ENCODE data around the gene CCBE1.

Gene CCBE1

DNA sequence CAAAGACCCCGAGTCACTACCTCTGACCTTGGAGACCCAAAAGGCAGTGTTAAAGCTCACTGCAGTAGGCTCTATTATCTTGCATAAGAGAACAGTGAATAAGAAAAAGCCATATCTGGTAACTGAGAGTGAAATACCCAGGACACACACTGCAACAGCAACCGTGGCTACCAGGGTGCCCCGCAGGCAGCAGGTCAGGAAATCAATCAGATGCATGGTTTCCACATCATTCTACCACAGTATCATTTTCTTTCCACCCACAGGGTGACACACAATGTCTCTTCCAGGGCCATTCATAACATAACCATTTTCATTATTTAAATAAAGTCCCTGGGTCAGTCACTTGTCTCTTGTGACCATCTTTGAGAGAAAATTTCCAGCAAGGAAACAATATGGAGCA is 131.3 kb downstream of the CCBE1 start:
- Histone ChIP-seq H3K27me3 (ENCODE audit: insufficient read depth, poor library complexity, severe bottlenecking) (no peaks in the 10 kb centered on the region), H3K27ac (replicated peaks) (no peak overlapping the region), H3K4me3 (replicated peaks; ENCODE audit: insufficient read depth, low read length) (no peak overlapping the region)
- TF ChIP-seq, protein P1, sequence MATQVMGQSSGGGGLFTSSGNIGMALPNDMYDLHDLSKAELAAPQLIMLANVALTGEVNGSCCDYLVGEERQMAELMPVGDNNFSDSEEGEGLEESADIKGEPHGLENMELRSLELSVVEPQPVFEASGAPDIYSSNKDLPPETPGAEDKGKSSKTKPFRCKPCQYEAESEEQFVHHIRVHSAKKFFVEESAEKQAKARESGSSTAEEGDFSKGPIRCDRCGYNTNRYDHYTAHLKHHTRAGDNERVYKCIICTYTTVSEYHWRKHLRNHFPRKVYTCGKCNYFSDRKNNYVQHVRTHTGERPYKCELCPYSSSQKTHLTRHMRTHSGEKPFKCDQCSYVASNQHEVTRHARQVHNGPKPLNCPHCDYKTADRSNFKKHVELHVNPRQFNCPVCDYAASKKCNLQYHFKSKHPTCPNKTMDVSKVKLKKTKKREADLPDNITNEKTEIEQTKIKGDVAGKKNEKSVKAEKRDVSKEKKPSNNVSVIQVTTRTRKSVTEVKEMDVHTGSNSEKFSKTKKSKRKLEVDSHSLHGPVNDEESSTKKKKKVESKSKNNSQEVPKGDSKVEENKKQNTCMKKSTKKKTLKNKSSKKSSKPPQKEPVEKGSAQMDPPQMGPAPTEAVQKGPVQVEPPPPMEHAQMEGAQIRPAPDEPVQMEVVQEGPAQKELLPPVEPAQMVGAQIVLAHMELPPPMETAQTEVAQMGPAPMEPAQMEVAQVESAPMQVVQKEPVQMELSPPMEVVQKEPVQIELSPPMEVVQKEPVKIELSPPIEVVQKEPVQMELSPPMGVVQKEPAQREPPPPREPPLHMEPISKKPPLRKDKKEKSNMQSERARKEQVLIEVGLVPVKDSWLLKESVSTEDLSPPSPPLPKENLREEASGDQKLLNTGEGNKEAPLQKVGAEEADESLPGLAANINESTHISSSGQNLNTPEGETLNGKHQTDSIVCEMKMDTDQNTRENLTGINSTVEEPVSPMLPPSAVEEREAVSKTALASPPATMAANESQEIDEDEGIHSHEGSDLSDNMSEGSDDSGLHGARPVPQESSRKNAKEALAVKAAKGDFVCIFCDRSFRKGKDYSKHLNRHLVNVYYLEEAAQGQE (IDR thresholded peaks at IDR 0.05; ENCODE audit: insufficient replicate concordance, low read depth), result no peak
- TF ChIP-seq GABPA (IDR thresholded peaks at IDR 0.05; ENCODE audit: low read depth) (no peak), SPI1 (IDR thresholded peaks at IDR 0.05; ENCODE audit: borderline replicate concordance, low read depth) (no peak), POLR2AphosphoS5 (IDR thresholded peaks at IDR 0.05; ENCODE audit: low read depth) (no peak)
- TF ChIP-seq, protein P2, sequence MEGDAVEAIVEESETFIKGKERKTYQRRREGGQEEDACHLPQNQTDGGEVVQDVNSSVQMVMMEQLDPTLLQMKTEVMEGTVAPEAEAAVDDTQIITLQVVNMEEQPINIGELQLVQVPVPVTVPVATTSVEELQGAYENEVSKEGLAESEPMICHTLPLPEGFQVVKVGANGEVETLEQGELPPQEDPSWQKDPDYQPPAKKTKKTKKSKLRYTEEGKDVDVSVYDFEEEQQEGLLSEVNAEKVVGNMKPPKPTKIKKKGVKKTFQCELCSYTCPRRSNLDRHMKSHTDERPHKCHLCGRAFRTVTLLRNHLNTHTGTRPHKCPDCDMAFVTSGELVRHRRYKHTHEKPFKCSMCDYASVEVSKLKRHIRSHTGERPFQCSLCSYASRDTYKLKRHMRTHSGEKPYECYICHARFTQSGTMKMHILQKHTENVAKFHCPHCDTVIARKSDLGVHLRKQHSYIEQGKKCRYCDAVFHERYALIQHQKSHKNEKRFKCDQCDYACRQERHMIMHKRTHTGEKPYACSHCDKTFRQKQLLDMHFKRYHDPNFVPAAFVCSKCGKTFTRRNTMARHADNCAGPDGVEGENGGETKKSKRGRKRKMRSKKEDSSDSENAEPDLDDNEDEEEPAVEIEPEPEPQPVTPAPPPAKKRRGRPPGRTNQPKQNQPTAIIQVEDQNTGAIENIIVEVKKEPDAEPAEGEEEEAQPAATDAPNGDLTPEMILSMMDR (IDR thresholded peaks at IDR 0.05; ENCODE audit: insufficient read depth, low read length), result no peak
- no peak for DNase-seq (ENCODE audit: low read depth in 1 of 2, low spot score in 1 of 2)

DNA sequence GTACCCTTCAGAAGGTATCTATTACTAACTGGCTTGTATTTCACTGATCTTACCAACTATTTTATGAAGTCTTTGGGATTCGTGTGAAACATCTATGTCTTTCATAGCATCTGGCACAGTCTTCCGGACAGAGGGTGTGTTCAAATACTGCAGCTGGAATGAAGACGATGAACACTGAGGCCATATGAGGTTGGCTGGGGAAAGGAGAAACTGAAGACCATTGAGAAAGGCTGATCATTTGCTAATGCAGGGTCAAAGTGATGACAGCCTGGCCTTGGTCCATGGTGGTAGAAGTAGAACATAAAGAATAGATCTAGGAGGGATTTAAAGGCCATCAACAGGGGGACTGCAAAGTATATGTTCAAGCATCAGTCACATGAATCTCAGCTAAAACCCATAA is 132.7 kb downstream of the CCBE1 start:
- H3K27me3 ChIP-seq (ENCODE audit: insufficient read depth, poor library complexity, severe bottlenecking), result peaks cover 3% of the 10 kb centered on the region
- TF ChIP-seq, protein P2 (IDR thresholded peaks at IDR 0.05; ENCODE audit: insufficient read depth, low read length), result no peak
- no peak for TF ChIP-seq POLR2AphosphoS5 (IDR thresholded peaks at IDR 0.05; ENCODE audit: low read depth)
- no peak for TF ChIP-seq SPI1 (IDR thresholded peaks at IDR 0.05; ENCODE audit: borderline replicate concordance, low read depth)
- no peak overlapping the region for H3K4me3 ChIP-seq (replicated peaks; ENCODE audit: insufficient read depth, low read length)
- no peak for DNase-seq (ENCODE audit: low read depth in 1 of 2, low spot score in 1 of 2)
- H3K27ac ChIP-seq (replicated peaks), result no peak overlapping the region

DNA sequence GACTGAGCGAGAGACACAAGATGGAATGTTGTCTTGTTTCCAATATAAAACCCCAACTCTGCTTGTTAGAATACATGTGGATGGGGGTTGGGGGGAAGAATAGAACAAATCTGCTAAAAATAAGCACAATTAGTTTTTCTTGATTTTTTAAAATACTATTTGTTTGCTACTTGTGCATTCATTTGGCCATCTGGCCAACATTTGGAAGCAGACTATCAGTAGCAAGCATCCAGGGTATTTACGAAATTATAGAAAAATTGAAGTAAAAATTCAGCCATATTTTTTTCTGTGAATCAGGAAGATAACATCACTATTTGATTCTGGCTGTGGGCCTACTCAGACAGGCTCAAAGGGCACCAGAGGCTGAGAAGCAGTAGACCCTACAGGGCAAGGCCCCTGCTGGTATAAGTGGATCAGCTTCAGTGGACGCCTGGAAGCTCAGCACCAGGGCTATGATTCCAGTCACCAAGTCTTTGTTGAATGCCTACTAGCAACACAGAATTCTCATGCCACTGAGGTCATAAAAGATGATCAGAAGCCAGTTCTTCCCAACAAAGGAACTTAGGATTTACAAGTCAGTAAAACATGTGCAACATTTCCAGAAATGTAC is 133.9 kb downstream of the CCBE1 start:
- TF ChIP-seq, protein P2 (IDR thresholded peaks at IDR 0.05; ENCODE audit: insufficient read depth, low read length), result no peak
- TF ChIP-seq POLR2AphosphoS5 (IDR thresholded peaks at IDR 0.05; ENCODE audit: low read depth) (no peak), GABPA (IDR thresholded peaks at IDR 0.05; ENCODE audit: low read depth) (no peak), SPI1 (IDR thresholded peaks at IDR 0.05; ENCODE audit: borderline replicate concordance, low read depth) (no peak)
- TF ChIP-seq, protein P1 (IDR thresholded peaks at IDR 0.05; ENCODE audit: insufficient replicate concordance, low read depth), result no peak
- Histone ChIP-seq H3K4me3 (replicated peaks; ENCODE audit: insufficient read depth, low read length) (no peak overlapping the region), H3K27me3 (ENCODE audit: insufficient read depth, poor library complexity, severe bottlenecking) (peaks cover 5% of the 10 kb centered on the region), H3K27ac (replicated peaks) (no peak overlapping the region)
- no peak for DNase-seq (ENCODE audit: low read depth in 1 of 2, low spot score in 1 of 2)

DNA sequence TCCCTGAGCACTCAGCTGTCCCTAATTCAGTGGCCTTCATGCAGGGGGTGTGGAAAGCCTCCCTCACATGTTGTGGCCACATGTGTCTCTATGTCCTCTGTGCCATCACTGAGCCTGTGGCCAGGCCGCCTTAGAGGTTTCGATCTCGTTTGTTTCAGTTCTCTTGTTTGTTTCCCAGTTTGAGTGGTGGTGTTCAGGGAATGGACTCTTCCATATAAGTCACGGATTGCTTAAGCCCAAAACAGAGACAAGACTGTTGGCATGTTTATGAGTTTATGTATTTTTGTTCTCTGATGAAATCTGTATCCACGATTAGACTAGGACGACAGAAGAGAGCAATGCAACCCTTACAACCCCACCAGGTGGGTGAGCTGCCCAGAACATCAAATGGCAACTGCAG is 134.5 kb downstream of the CCBE1 start:
- no peak overlapping the region for H3K4me3 ChIP-seq (replicated peaks; ENCODE audit: insufficient read depth, low read length)
- no peak for DNase-seq (ENCODE audit: low read depth in 1 of 2, low spot score in 1 of 2)
- peaks cover 5% of the 10 kb centered on the region for H3K27me3 ChIP-seq (ENCODE audit: insufficient read depth, poor library complexity, severe bottlenecking)
- no peak overlapping the region for H3K27ac ChIP-seq (replicated peaks)
- no peak for TF ChIP-seq GABPA (IDR thresholded peaks at IDR 0.05; ENCODE audit: low read depth)
- TF ChIP-seq, protein P1 (IDR thresholded peaks at IDR 0.05; ENCODE audit: insufficient replicate concordance, low read depth), result no peak
- TF ChIP-seq SPI1 (IDR thresholded peaks at IDR 0.05; ENCODE audit: borderline replicate concordance, low read depth), result no peak
- TF ChIP-seq, protein P2 (IDR thresholded peaks at IDR 0.05; ENCODE audit: insufficient read depth, low read length), result no peak
- TF ChIP-seq POLR2AphosphoS5 (IDR thresholded peaks at IDR 0.05; ENCODE audit: low read depth), result no peak

All from HL-60 (cell line).